Measurements from ENCODE around the gene FABP2.

DNA sequence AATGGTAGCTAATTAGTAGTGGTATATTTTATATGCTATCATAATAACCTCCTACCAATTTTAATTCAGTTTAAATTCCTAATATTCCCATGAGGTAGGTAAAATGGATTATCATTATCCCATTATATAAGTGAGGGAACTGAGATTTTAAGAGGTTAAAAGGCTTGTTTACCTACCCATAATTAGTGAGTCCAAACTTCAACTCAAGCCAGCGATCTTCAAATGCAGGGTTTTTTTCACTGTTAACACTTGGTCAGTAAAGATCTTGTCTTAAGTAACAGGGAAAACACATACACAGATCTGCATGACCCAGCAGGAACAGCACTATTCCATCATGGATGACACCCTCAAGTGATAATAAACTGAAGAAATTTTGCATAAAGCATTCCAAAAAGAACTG is 31.3 kb downstream of the FABP2 start:
- TF ChIP-seq, protein P1, sequence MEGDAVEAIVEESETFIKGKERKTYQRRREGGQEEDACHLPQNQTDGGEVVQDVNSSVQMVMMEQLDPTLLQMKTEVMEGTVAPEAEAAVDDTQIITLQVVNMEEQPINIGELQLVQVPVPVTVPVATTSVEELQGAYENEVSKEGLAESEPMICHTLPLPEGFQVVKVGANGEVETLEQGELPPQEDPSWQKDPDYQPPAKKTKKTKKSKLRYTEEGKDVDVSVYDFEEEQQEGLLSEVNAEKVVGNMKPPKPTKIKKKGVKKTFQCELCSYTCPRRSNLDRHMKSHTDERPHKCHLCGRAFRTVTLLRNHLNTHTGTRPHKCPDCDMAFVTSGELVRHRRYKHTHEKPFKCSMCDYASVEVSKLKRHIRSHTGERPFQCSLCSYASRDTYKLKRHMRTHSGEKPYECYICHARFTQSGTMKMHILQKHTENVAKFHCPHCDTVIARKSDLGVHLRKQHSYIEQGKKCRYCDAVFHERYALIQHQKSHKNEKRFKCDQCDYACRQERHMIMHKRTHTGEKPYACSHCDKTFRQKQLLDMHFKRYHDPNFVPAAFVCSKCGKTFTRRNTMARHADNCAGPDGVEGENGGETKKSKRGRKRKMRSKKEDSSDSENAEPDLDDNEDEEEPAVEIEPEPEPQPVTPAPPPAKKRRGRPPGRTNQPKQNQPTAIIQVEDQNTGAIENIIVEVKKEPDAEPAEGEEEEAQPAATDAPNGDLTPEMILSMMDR (IDR thresholded peaks at IDR 0.05): no peak
- no peak for TF ChIP-seq ZFX (IDR thresholded peaks at IDR 0.05; ENCODE audit: borderline replicate concordance)
